Motor neuron (in vitro differentiated cells): Measurements from ENCODE around the gene UBTD1. TPM values are rescaled to one million over a fixed set of nuclear protein-coding genes. Genes with fewer than 3 reads are reported as not detected.
A peak's percentile ranks its signal among the peaks of the same experiment; 100 is the strongest.

Experiments used
- ATAC-seq, 8 experiments: fragments of 200-7000 bp; cut with Tn5 transposase; replicated peaks in 6 of 8; 2 replicates each; pipeline ENCODE4 v1.8.0; 2021; ENCODE audit warnings: mild to moderate bottlenecking in 8 of 8, moderate library complexity in 8 of 8
- H3K27ac ChIP-seq, 2 donors: fragments of 250-450 bp; sonication (Bioruptor Pico); 2 replicates each; pipeline ENCODE4 v1.9.0; 2021; ENCODE audit warnings: antibody characterized with exemption in 2 of 2, mild to moderate bottlenecking in 2 of 2, moderate library complexity in 1 of 2
- H3K4me1 ChIP-seq, 2 donors: fragments of 250-450 bp; sonication (Bioruptor Pico); replicated peaks in 1 of 2; 2 replicates each; pipeline ENCODE4 v1.6.1; 2021; ENCODE audit warnings: antibody characterized with exemption in 2 of 2, mild to moderate bottlenecking in 2 of 2, moderate library complexity in 1 of 2
- H3K4me3 ChIP-seq, 5 donors: fragments of 250-450 bp; sonication (Bioruptor Pico); 2 replicates each; pipeline ENCODE4 v1.9.0; 2021; ENCODE audit warnings: antibody characterized with exemption in 5 of 5, mild to moderate bottlenecking in 5 of 5, moderate library complexity in 4 of 5
- WGBS, 10 experiments: fragments of 450-650 bp; shearing (Covaris generic); methylation state at CpG; one replicate each; pipeline ENCODE4 v1.0.0; 2022; 5-methylcytosine and 5-hydroxymethylcytosine counted together
- in situ Hi-C, 9 experiments: fragments of 400-800 bp; cut with MboI; loops; one replicate each; pipeline ENCODE4 v1.15.0; 2021; ENCODE audit warnings: low sequenced_read_pairs in 9 of 9, low pct_unique_long_range_greater_than_20kb in 2 of 9; ENCODE audit not compliant: unreplicated experiment in 9 of 9
- total RNA-seq, 8 experiments: library from RNA; unstranded; fragments of 300-600 nt; gene quantifications; 2 replicates each; pipeline versions ENCODE4 v1.2.3 to v1.2.4, GENCODE V29; 2022

UBTD1 gene
- total RNA-seq, 8 experiments from 2014 or later = 2.9 to 16.7 (median 6.9) TPM

GRCh38 chr10:97485647-97486281 lies 13.0 kb upstream of the UBTD1 start:
- Histone ChIP-seq H3K27ac (no peak overlapping the region), H3K4me3 (no peak overlapping the region), H3K4me1 (no peaks in the 10 kb centered on the region)
- 60 to 100% (median 94%) methylated on average over 1 to 3 of the region's 4 CpGs; no CpG with 5 or more reads in 2 of the 10 experiments for WGBS, 10 experiments
- in situ Hi-C loops = no loop called here
- no peak for ATAC-seq

GRCh38 chr10:97490592-97490991 lies 8.1 kb upstream of the UBTD1 start:
- 80 to 100% (median 87%) methylated on average over 1 to 2 of the region's 2 CpGs; no CpG with 5 or more reads in 5 of the 10 experiments for WGBS, 10 experiments
- in situ Hi-C loops = no loop called here
- Histone ChIP-seq H3K4me1 (no peaks in the 10 kb centered on the region), H3K4me3 (no peak overlapping the region), H3K27ac (no peak overlapping the region)
- ATAC-seq = no peak

- WGBS, 10 experiments = 8 to 100% (median 82%) methylated on average over 1 to 2 of the region's 2 CpGs; no CpG with 5 or more reads in 4 of the 10 experiments
- no peak for ATAC-seq
- in situ Hi-C loops = no loop called here
- H3K4me3 ChIP-seq = no peak overlapping the region
- peaks cover 0 to 7% of the 10 kb centered on the region in 2 donors for H3K4me1 ChIP-seq
- H3K27ac ChIP-seq = no peak overlapping the region
These were observed 4.6 kb upstream of the UBTD1 start for GRCh38 chr10:97494151-97494550.

- ATAC-seq = no peak
- Histone ChIP-seq H3K27ac (no peak overlapping the region), H3K4me3 (no peak overlapping the region), H3K4me1 (peaks cover under 1 to 9% of the 10 kb centered on the region in 2 donors)
- in situ Hi-C loops = no loop called here
- 24 to 73% (median 44%) methylated on average over 1 to 7 of the region's 7 CpGs; no CpG with 5 or more reads in 2 of the 10 experiments for WGBS, 10 experiments
These were observed 3.7 kb upstream of the UBTD1 start for GRCh38 chr10:97494863-97495506.

- peaks cover 2 to 10% of the 10 kb centered on the region in 2 donors for H3K4me1 ChIP-seq
- 0 to 2% (median 0%) methylated on average over 1 to 15 of the region's 22 CpGs; no CpG with 5 or more reads in 1 of the 10 experiments for WGBS, 10 experiments
- peak; percentile 8 to 45 (median 26) for ATAC-seq
- peak overlapping the region; percentile 67 to 92 (median 84) for H3K4me3 ChIP-seq
- in situ Hi-C loops = no loop called here
- H3K27ac ChIP-seq = peak overlapping the region; percentile 77 to 91
These were observed 1.1 kb upstream of the UBTD1 start for GRCh38 chr10:97497572-97498075.

GRCh38 chr10:97498076-97498840 lies 466 bp upstream of the UBTD1 start, which contains the start of gene MMS19:
TSS of gene MMS19 (minus strand) at chr10:97498422. CDS start at chr10:97498384, 38 bp downstream.
- Histone ChIP-seq H3K4me3 (peak within 1 kb of the TSS; percentile 67 to 92 (median 84)), H3K27ac (peak within 1 kb of the TSS; percentile 77 to 91), H3K4me1 (peaks cover 2 to 10% of the 10 kb centered on the region in 2 donors)
- WGBS, 10 experiments = 30% methylated on average over 2 of the region's 73 CpGs; no CpG with 5 or more reads in 9 of the 10 experiments
- peak in 7 of 8 experiments; percentile 58 to 92 (median 79) for ATAC-seq
- in situ Hi-C loops = no loop called here

- ATAC-seq = peak in 3 of 8 experiments; percentile 0 to 7 (median 4)
- WGBS, 10 experiments = 0 to 9% (median 5%) methylated on average over 1 to 15 of the region's 41 CpGs; no CpG with 5 or more reads in 3 of the 10 experiments
- in situ Hi-C loops = no loop called here
- peak overlapping the region; percentile 67 to 92 (median 84) for H3K4me3 ChIP-seq
- H3K4me1 ChIP-seq = peaks cover 2 to 10% of the 10 kb centered on the region in 2 donors
- H3K27ac ChIP-seq = no peak overlapping the region
These were observed 1.0 kb downstream of the UBTD1 start for GRCh38 chr10:97499561-97500296.

- 75 to 100% (median 92%) methylated on average over 1 to 2 of the region's 2 CpGs; no CpG with 5 or more reads in 4 of the 10 experiments for WGBS, 10 experiments
These were observed 1.5 kb downstream of the UBTD1 start for GRCh38 chr10:97500297-97500575.

GRCh38 chr10:97502916-97503315 lies 4.2 kb downstream of the UBTD1 start:
- Histone ChIP-seq H3K4me3 (no peak overlapping the region), H3K4me1 (peaks cover 2 to 3% of the 10 kb centered on the region in 2 donors), H3K27ac (no peak overlapping the region)
- in situ Hi-C loops = no loop called here
- ATAC-seq = no peak
- WGBS, 10 experiments = 85 to 100% (median 96%) methylated on average over 1 to 4 of the region's 6 CpGs; no CpG with 5 or more reads in 1 of the 10 experiments

More at GRCh38 chr10:97500297-97500575, 1.5 kb downstream of the UBTD1 start:
- in situ Hi-C loops = no loop called here
- ATAC-seq = no peak
- H3K27ac ChIP-seq = no peak overlapping the region
- peak overlapping the region in 1 of 5 donors; percentile 84 for H3K4me3 ChIP-seq
- H3K4me1 ChIP-seq = peaks cover 2 to 10% of the 10 kb centered on the region in 2 donors

GRCh38 chr10:97503406-97503805 lies 4.7 kb downstream of the UBTD1 start:
- no peak for ATAC-seq
- Histone ChIP-seq H3K4me1 (peaks cover 2 to 3% of the 10 kb centered on the region in 2 donors), H3K4me3 (no peak overlapping the region), H3K27ac (no peak overlapping the region)
- 42 to 80% (median 80%) methylated on average over 1 to 3 of the region's 3 CpGs; no CpG with 5 or more reads in 7 of the 10 experiments for WGBS, 10 experiments
- in situ Hi-C loops = no loop called here

- ATAC-seq = no peak
- H3K4me3 ChIP-seq = no peak overlapping the region
- H3K4me1 ChIP-seq = peaks cover 0 to under 1% of the 10 kb centered on the region in 2 donors
- in situ Hi-C loops = no loop called here
- 0 to 91% (median 71%) methylated on average over 1 of the region's 1 CpG; no CpG with 5 or more reads in 3 of the 10 experiments for WGBS, 10 experiments
- H3K27ac ChIP-seq = no peak overlapping the region
These were observed 6.4 kb downstream of the UBTD1 start for GRCh38 chr10:97505152-97505551.
